ENCODE measurements around the gene C12orf42. TPM values are rescaled to one million over a fixed set of nuclear protein-coding genes. Genes with fewer than 3 reads are reported as not detected.

Gene C12orf42
- total and polyA plus RNA-seq, 2 of the 4 experiments (the other 2 are of a cell fraction), result not detected

- H2BK120ac ChIP-seq (ENCODE audit: low read depth, low read length), result no peak overlapping the region
- H2AFZ ChIP-seq (replicated peaks; ENCODE audit: low read length, poor library complexity), result no peak overlapping the region
- ATAC-seq (ENCODE audit: low read depth), result no peak
- no peak overlapping the region for H3K18ac ChIP-seq (ENCODE audit: low read depth, low read length)
- WGBS, 2 experiments (ENCODE audit: extremely low coverage in 2 of 2, insufficient read length in 1 of 2), result no CpG with 5 or more reads among the region's 3 CpGs
- TF ChIP-seq BHLHE40 (IDR thresholded peaks at IDR 0.05; ENCODE audit: low read depth, low read length) (no peak), CHD1 (IDR thresholded peaks at IDR 0.05; ENCODE audit: low read depth, low read length) (no peak), POLR2A (IDR thresholded peaks at IDR 0.05; ENCODE audit: low read depth, low read length) (no peak), RCOR1 (IDR thresholded peaks at IDR 0.05; ENCODE audit: insufficient replicate concordance, low read length) (no peak), FOS (IDR thresholded peaks at IDR 0.05; ENCODE audit: low read depth, low read length) (no peak), RFX5 (IDR thresholded peaks at IDR 0.05; ENCODE audit: low read depth, low read length) (no peak), CEBPB (IDR thresholded peaks at IDR 0.05; ENCODE audit: low read depth, low read length) (no peak), MAZ (IDR thresholded peaks at IDR 0.05; ENCODE audit: borderline replicate concordance, low read depth, low read length) (no peak), ELK1 (IDR thresholded peaks at IDR 0.05; ENCODE audit: borderline replicate concordance, low read depth, low read length) (no peak), SMC3 (IDR thresholded peaks at IDR 0.05; ENCODE audit: low read depth, low read length) (no peak), NFE2L2 (IDR thresholded peaks at IDR 0.05; ENCODE audit: low read depth, low read length) (no peak), RAD21 (IDR thresholded peaks at IDR 0.05; ENCODE audit: low read length) (no peak), MXI1 (IDR thresholded peaks at IDR 0.05; ENCODE audit: borderline replicate concordance, low read depth, low read length) (no peak), MAFK (IDR thresholded peaks at IDR 0.05; ENCODE audit: low read depth, low read length) (no peak)
- TF ChIP-seq, protein P1, sequence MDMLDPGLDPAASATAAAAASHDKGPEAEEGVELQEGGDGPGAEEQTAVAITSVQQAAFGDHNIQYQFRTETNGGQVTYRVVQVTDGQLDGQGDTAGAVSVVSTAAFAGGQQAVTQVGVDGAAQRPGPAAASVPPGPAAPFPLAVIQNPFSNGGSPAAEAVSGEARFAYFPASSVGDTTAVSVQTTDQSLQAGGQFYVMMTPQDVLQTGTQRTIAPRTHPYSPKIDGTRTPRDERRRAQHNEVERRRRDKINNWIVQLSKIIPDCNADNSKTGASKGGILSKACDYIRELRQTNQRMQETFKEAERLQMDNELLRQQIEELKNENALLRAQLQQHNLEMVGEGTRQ (IDR thresholded peaks at IDR 0.05; ENCODE audit: low read depth, low read length), result no peak
- no peak overlapping the region for H3K4me2 ChIP-seq (ENCODE audit: low read depth, low read length)
- H2BK20ac ChIP-seq (ENCODE audit: low read depth, low read length), result no peak overlapping the region
- ChIA-PET CTCF (no interaction called here), POLR2A (ENCODE audit: unreplicated experiment) (no interaction called here)
- no peak overlapping the region for H2AK9ac ChIP-seq (replicated peaks; ENCODE audit: low read depth, low read length, poor library complexity)
- no peak overlapping the region for H2BK15ac ChIP-seq (ENCODE audit: low read depth, low read length)
- DNase-seq, result no peak
- no peak overlapping the region for H3K14ac ChIP-seq (replicated peaks; ENCODE audit: low read depth, low read length)
- no peak overlapping the region for H2BK5ac ChIP-seq (ENCODE audit: low read depth, low read length, poor library complexity, severe bottlenecking)
- dilution Hi-C loops (cut with HindIII; ENCODE audit: low sequenced_read_pairs, unreplicated experiment), result no loop called here
- H3K23ac ChIP-seq (ENCODE audit: low read depth, low read length), result no peak overlapping the region
- no peaks in the 10 kb centered on the region for H3K36me3 ChIP-seq (ENCODE audit: control insufficient read depth, insufficient read depth, low read length)
- in situ Hi-C loops (cut with MboI; ENCODE audit: low sequenced_read_pairs), result no loop called here
- no TSS peak for BruUV-seq (replicated peaks)
- H3K9ac ChIP-seq (ENCODE audit: low read depth, low read length), result no peak overlapping the region
- no peaks in the 10 kb centered on the region for H3K4me1 ChIP-seq (ENCODE audit: control insufficient read depth, insufficient read depth, low read length)
- H3K27ac ChIP-seq (ENCODE audit: insufficient read depth, low read length), result no peak overlapping the region
- H2AK5ac ChIP-seq (ENCODE audit: low read depth, low read length), result no peak overlapping the region
- H3K79me1 ChIP-seq (ENCODE audit: low read depth in 1 of 2, low read length in 2 of 2), result no peaks in the 10 kb centered on the region
- H4K5ac ChIP-seq (ENCODE audit: low read depth, low read length), result no peak overlapping the region
- H3K4ac ChIP-seq (ENCODE audit: low read depth, low read length), result no peak overlapping the region
- intact Hi-C loops (cut with micrococcal nuclease), result no loop called here
- H3K4me3 ChIP-seq (ENCODE audit: insufficient read depth, low read depth, low read length), result no peak overlapping the region
- no peaks in the 10 kb centered on the region for H3K9me1 ChIP-seq (ENCODE audit: insufficient read depth, low read length)
- H4K8ac ChIP-seq (ENCODE audit: low read depth in 2 of 2, low read length in 2 of 2), result no peak overlapping the region
- H3K27me3 ChIP-seq (ENCODE audit: control insufficient read depth, insufficient read depth, low read length), result no peaks in the 10 kb centered on the region
- no peaks in the 10 kb centered on the region for H4K20me1 ChIP-seq (ENCODE audit: insufficient read depth, low read length)
- H3K9me3 ChIP-seq (ENCODE audit: control insufficient read depth, insufficient read depth, low read length), result peaks cover 6% of the 10 kb centered on the region
- no peak overlapping the region for H4K91ac ChIP-seq (ENCODE audit: insufficient read depth, low read depth, low read length)
- H3K56ac ChIP-seq (ENCODE audit: extremely low read depth, insufficient read depth, low read length), result no peak overlapping the region
These were observed 217.4 kb downstream of the C12orf42 start for GRCh38 chr12:103278329-103278728.

All from IMR-90 (cell line).